Caco-2 (cell line): ENCODE results near the gene LIN28B. TPM values are rescaled to one million over a fixed set of nuclear protein-coding genes. Genes with fewer than 3 reads are reported as not detected.

Experiments
- BruUV-seq: library from RNA; stranded (reverse); fragments of 400-500 nt; replicated peaks from 2 replicates; lab custom pipeline; 2021; lab: Mats Ljungman, UMichigan
- CTCF ChIA-PET: fragments of 300-600 bp; sonication (Branson Sonifier 250); formaldehyde crosslinking; loops from one replicate; lab custom pipeline; 2022; ENCODE audit warnings: antibody characterized with exemption; lab: Charles Lee
- POLR2A ChIA-PET: fragments of 300-600 bp; sonication (Branson Sonifier 250); formaldehyde crosslinking; loops from one replicate; lab custom pipeline; 2022; ENCODE audit warnings: antibody characterized with exemption; lab: Charles Lee
- DNase-seq, 2 experiments: peaks; one replicate each; pipeline versions ENCODE4 v3.0.0 to v3.0.0-alpha.2; 2020 to 2022
- H3K27me3 ChIP-seq: replicated peaks from 2 replicates; pipeline ENCODE4 v1.6.0; 2011; ENCODE audit warnings: low read length; ENCODE audit not compliant: control insufficient read depth, insufficient read depth
- H3K36me3 ChIP-seq: 2 replicates; pipeline ENCODE4 v1.5.1; 2011; ENCODE audit warnings: low read length; ENCODE audit not compliant: control insufficient read depth, insufficient read depth
- H3K4me1 ChIP-seq: fragments of 250-450 bp; sonication (Bioruptor Pico); 2 replicates; pipeline ENCODE4 v1.5.1; 2020; ENCODE audit warnings: mild to moderate bottlenecking
- H3K4me3 ChIP-seq: 2 replicates; pipeline ENCODE4 v1.5.1; 2011; ENCODE audit warnings: low read depth, mild to moderate bottlenecking, control low read depth, low read length
- H3K9me3 ChIP-seq: fragments of 250-450 bp; sonication (Bioruptor Pico); 2 replicates; pipeline ENCODE4 v1.5.1; 2020; ENCODE audit warnings: mild to moderate bottlenecking, moderate library complexity
- H3K27ac Mint-ChIP-seq: one replicate; pipeline ENCODE4 v1.8.0; 2022; ENCODE audit warnings: mixed read lengths; ENCODE audit not compliant: unreplicated experiment
- H3K27me3 Mint-ChIP-seq: one replicate; pipeline ENCODE4 v1.8.0; 2022; ENCODE audit warnings: mixed read lengths; ENCODE audit not compliant: insufficient read depth, unreplicated experiment
- H3K36me3 Mint-ChIP-seq: one replicate; pipeline ENCODE4 v1.8.0; 2022; ENCODE audit warnings: mild to moderate bottlenecking, mixed read lengths; ENCODE audit not compliant: insufficient read depth, unreplicated experiment
- H3K4me1 Mint-ChIP-seq: one replicate; pipeline ENCODE4 v1.8.0; 2022; ENCODE audit warnings: low read depth, mixed read lengths; ENCODE audit not compliant: unreplicated experiment
- H3K4me3 Mint-ChIP-seq: one replicate; pipeline ENCODE4 v1.8.0; 2022; ENCODE audit warnings: mild to moderate bottlenecking, moderate library complexity, mixed read lengths; ENCODE audit not compliant: unreplicated experiment
- H3K9me3 Mint-ChIP-seq: one replicate; pipeline ENCODE4 v1.8.0; 2022; ENCODE audit warnings: mixed read lengths; ENCODE audit not compliant: unreplicated experiment
- CTCF ChIP-seq, 2 experiments: fragments of 200-600 bp in 1 of 2; IDR thresholded peaks; 1 replicate in 1 of 2; 2 replicates in 1 of 2; pipeline versions ENCODE4 v1.5.1 to v1.8.0; 2011 to 2022; ENCODE audit warnings: antibody characterized with exemption in 1 of 2, control low read depth in 1 of 2, inconsistent platforms in 1 of 2, low read depth in 1 of 2, low read length in 1 of 2, mild to moderate bottlenecking in 1 of 2, moderate library complexity in 1 of 2; ENCODE audit not compliant: insufficient read depth in 1 of 2, severe bottlenecking in 1 of 2, unreplicated experiment in 1 of 2
- intact Hi-C: fragments of 100-400 bp; cut with micrococcal nuclease; formaldehyde crosslinking; loops from one replicate; pipeline ENCODE4 v1.10.0; 2022; ENCODE audit not compliant: unreplicated experiment
- total RNA-seq: library from RNA; stranded (reverse); gene quantifications from 2 replicates; pipeline ENCODE4 v1.2.3, GENCODE V29; 2022

Gene LIN28B
- total RNA-seq, 1 experiment from 2014 or later = 6.6 TPM

- POLR2A ChIA-PET = no interaction called here
- TF ChIP-seq CTCF (IDR thresholded peaks at IDR 0.05; ENCODE audit: insufficient read depth in 1 of 2, low read depth in 1 of 2, low read length in 1 of 2, severe bottlenecking in 1 of 2, unreplicated experiment in 1 of 2) = no peak
- H3K36me3 Mint-ChIP-seq = no peaks in the 10 kb centered on the region
Observed at GRCh38 chr6:104929353-104929752, 27.6 kb upstream of the LIN28B start.

GRCh38 chr6:104930939-104931338 is 26.0 kb upstream of the LIN28B start:
- no peak overlapping the region for H3K4me3 Mint-ChIP-seq
- no peak overlapping the region for H3K27ac Mint-ChIP-seq
- peaks cover 6% of the 10 kb centered on the region for H3K4me1 Mint-ChIP-seq
- Histone ChIP-seq H3K9me3 (no peaks in the 10 kb centered on the region), H3K4me1 (no peaks in the 10 kb centered on the region), H3K27me3 (no peaks in the 10 kb centered on the region), H3K36me3 (no peaks in the 10 kb centered on the region), H3K4me3 (no peak overlapping the region)
- TF ChIP-seq CTCF (IDR thresholded peaks at IDR 0.05; ENCODE audit: insufficient read depth in 1 of 2, low read depth in 1 of 2, low read length in 1 of 2, severe bottlenecking in 1 of 2, unreplicated experiment in 1 of 2) = no peak
- intact Hi-C loops = no loop called here
- no peaks in the 10 kb centered on the region for H3K36me3 Mint-ChIP-seq
- no peaks in the 10 kb centered on the region for H3K9me3 Mint-ChIP-seq
- no peaks in the 10 kb centered on the region for H3K27me3 Mint-ChIP-seq
- ChIA-PET CTCF (no interaction called here), POLR2A (no interaction called here)
- no peak for DNase-seq
- no TSS peak for BruUV-seq

More at GRCh38 chr6:104929353-104929752, 27.6 kb upstream of the LIN28B start:
- Mint-ChIP-seq H3K27me3 (no peaks in the 10 kb centered on the region), H3K9me3 (no peaks in the 10 kb centered on the region), H3K27ac (no peak overlapping the region), H3K4me1 (peaks cover 6% of the 10 kb centered on the region), H3K4me3 (no peak overlapping the region)
- no peak for DNase-seq
- Histone ChIP-seq H3K9me3 (no peaks in the 10 kb centered on the region), H3K27me3 (no peaks in the 10 kb centered on the region), H3K4me1 (no peaks in the 10 kb centered on the region), H3K36me3 (no peaks in the 10 kb centered on the region), H3K4me3 (no peak overlapping the region)
- intact Hi-C loops = no loop called here
- CTCF ChIA-PET = no interaction called here
- BruUV-seq = no TSS peak

- no peaks in the 10 kb centered on the region for H3K36me3 Mint-ChIP-seq
- POLR2A ChIA-PET = no interaction called here
Observed at GRCh38 chr6:104936766-104937535, 20.0 kb upstream of the LIN28B start.

More at GRCh38 chr6:104936766-104937535, 20.0 kb upstream of the LIN28B start:
- no peak for TF ChIP-seq CTCF (IDR thresholded peaks at IDR 0.05; ENCODE audit: insufficient read depth in 1 of 2, low read depth in 1 of 2, low read length in 1 of 2, severe bottlenecking in 1 of 2, unreplicated experiment in 1 of 2)
- no TSS peak for BruUV-seq
- Mint-ChIP-seq H3K4me3 (no peak overlapping the region), H3K27me3 (no peaks in the 10 kb centered on the region), H3K9me3 (no peaks in the 10 kb centered on the region), H3K4me1 (no peaks in the 10 kb centered on the region), H3K27ac (no peak overlapping the region)
- no peak for DNase-seq
- no peak overlapping the region for H3K4me3 ChIP-seq
- intact Hi-C loops = no loop called here
- CTCF ChIA-PET = no interaction called here
- H3K27me3 ChIP-seq = no peaks in the 10 kb centered on the region
- no peaks in the 10 kb centered on the region for H3K9me3 ChIP-seq
- H3K4me1 ChIP-seq = no peaks in the 10 kb centered on the region
- H3K36me3 ChIP-seq = no peaks in the 10 kb centered on the region
